Measurements from ENCODE around the gene FOXL1. TPM values are rescaled to one million over a fixed set of nuclear protein-coding genes. Genes with fewer than 3 reads are reported as not detected.

FOXL1 gene
- polyA plus RNA-seq, 1 donor (not counting 4 experiments of a cell fraction or from before 2014, with no cell fraction given): 0.10 TPM

DNA sequence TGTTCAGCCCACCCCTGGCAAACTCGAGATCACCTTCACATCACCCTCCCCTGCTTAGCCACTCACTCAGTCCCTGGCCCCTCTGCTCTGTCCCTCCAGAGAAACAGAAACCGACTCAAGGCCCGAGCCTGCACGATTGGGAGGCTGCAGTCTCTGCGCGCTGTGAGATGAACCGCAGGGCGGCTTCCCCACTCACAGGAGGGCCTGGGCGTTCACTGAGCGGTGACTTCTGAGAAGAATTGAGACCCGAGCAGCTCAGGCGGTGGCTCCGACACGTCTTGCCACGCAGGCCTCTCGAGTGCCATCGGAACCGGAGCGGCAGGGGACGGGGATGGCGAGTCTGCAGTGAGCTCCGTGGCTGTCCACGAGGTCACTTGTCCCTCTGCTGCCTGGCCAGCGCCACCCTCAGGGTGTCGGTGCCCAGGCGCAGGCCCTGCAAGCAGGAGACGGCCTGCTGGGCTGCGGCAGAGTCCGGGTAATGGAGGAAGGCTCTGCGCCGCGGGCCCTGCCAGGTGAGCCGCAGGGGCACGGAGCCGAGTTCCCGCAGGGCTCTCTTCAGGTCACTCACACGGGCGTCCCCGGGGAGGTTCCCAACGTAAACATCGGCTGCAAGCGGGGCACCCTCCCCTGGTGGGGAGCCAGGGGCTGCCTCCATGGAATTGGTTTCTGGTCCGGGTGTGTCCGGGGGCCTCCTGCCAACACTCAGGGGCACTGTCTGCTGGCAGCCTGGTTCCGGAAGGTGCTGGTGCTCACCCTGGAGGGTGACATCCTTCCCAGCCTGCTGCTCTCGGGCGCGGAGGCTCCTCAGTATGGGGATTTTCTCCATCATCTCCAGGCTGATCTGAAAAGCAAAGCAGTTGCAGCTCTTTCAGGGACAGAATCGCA is 46.5 kb upstream of the FOXL1 start:
- dilution Hi-C loops (cut with MboI; ENCODE audit: extremely low pct_ligation_motif_present, low sequenced_read_pairs): no loop called here
- TF ChIP-seq EZH2 (IDR thresholded peaks at IDR 0.05; ENCODE audit: low read length): no peak
- TF ChIP-seq, protein P1, sequence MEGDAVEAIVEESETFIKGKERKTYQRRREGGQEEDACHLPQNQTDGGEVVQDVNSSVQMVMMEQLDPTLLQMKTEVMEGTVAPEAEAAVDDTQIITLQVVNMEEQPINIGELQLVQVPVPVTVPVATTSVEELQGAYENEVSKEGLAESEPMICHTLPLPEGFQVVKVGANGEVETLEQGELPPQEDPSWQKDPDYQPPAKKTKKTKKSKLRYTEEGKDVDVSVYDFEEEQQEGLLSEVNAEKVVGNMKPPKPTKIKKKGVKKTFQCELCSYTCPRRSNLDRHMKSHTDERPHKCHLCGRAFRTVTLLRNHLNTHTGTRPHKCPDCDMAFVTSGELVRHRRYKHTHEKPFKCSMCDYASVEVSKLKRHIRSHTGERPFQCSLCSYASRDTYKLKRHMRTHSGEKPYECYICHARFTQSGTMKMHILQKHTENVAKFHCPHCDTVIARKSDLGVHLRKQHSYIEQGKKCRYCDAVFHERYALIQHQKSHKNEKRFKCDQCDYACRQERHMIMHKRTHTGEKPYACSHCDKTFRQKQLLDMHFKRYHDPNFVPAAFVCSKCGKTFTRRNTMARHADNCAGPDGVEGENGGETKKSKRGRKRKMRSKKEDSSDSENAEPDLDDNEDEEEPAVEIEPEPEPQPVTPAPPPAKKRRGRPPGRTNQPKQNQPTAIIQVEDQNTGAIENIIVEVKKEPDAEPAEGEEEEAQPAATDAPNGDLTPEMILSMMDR (optimal IDR thresholded peaks at IDR 0.05 in 1 of 3, IDR thresholded peaks at IDR 0.05 in 1 of 3, conservative IDR thresholded peaks at IDR 0.05 in 1 of 3; ENCODE audit: extremely low read depth in 1 of 3, insufficient read depth in 2 of 3, low read length in 3 of 3): no peak
- FAIRE-seq (no peak), DNase-seq (ENCODE audit: low read depth, low spot score) (no peak)
- no peak overlapping the region for H3K4me2 ChIP-seq (ENCODE audit: control insufficient read depth, extremely low read depth, insufficient read depth, low read depth, low read length)
- no peaks in the 10 kb centered on the region for H4K20me1 ChIP-seq (ENCODE audit: control insufficient read depth, extremely low read depth, insufficient read depth, low read length)
- H3K27me3 ChIP-seq (ENCODE audit: control insufficient read depth, extremely low read depth, insufficient read depth, low read length): no peaks in the 10 kb centered on the region
- no peak overlapping the region for H2AFZ ChIP-seq (ENCODE audit: control insufficient read depth, low read length)
- no peak overlapping the region for H3K9ac ChIP-seq (ENCODE audit: control insufficient read depth, extremely low read depth, insufficient read depth, low read length)
- H3K27ac ChIP-seq (ENCODE audit: control insufficient read depth, insufficient read depth, low read length): no peak overlapping the region
- H3K36me3 ChIP-seq (ENCODE audit: control insufficient read depth in 2 of 2, extremely low read depth in 1 of 2, insufficient read depth in 2 of 2, low read length in 2 of 2): peaks cover 0 to 14% of the 10 kb centered on the region in 2 experiments
- H3K4me3 ChIP-seq (ENCODE audit: control insufficient read depth in 2 of 3, extremely low read depth in 1 of 3, insufficient read depth in 2 of 3, low read depth in 1 of 3, low read length in 3 of 3): no peak overlapping the region
- H3K79me2 ChIP-seq (ENCODE audit: control insufficient read depth, insufficient read depth, low read length): no peaks in the 10 kb centered on the region
- no peaks in the 10 kb centered on the region for H3K4me1 ChIP-seq (ENCODE audit: control insufficient read depth, extremely low read depth, insufficient read depth, low read length)
- peaks cover 4% of the 10 kb centered on the region for H3K9me3 ChIP-seq (ENCODE audit: control insufficient read depth, low read depth, low read length)
- H3K9me1 ChIP-seq (ENCODE audit: control insufficient read depth, extremely low read depth, insufficient read depth, low read length): no peaks in the 10 kb centered on the region

DNA sequence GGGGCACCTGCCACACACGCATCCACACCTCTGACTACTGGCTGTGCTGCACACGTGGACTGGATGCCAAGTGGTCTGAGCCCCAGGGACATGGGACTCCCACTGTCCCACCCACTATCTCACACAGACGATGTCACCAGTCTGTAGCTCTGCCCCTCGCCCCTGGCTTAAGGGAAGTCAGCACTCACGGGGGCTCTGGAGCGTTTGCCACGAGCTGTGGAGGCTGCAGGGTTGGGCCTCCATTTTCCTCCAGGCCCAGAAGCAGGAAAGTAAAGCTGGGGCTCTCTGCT is 45.9 kb upstream of the FOXL1 start:
- FAIRE-seq (no peak), DNase-seq (ENCODE audit: low read depth, low spot score) (no peak)
- Histone ChIP-seq H3K4me2 (ENCODE audit: control insufficient read depth, extremely low read depth, insufficient read depth, low read depth, low read length) (no peak overlapping the region), H3K9ac (ENCODE audit: control insufficient read depth, extremely low read depth, insufficient read depth, low read length) (no peak overlapping the region), H3K79me2 (ENCODE audit: control insufficient read depth, insufficient read depth, low read length) (no peaks in the 10 kb centered on the region), H2AFZ (ENCODE audit: control insufficient read depth, low read length) (no peak overlapping the region), H3K9me3 (ENCODE audit: control insufficient read depth, low read depth, low read length) (peaks cover 4% of the 10 kb centered on the region), H3K27me3 (ENCODE audit: control insufficient read depth, extremely low read depth, insufficient read depth, low read length) (no peaks in the 10 kb centered on the region), H3K4me1 (ENCODE audit: control insufficient read depth, extremely low read depth, insufficient read depth, low read length) (no peaks in the 10 kb centered on the region), H4K20me1 (ENCODE audit: control insufficient read depth, extremely low read depth, insufficient read depth, low read length) (no peaks in the 10 kb centered on the region), H3K9me1 (ENCODE audit: control insufficient read depth, extremely low read depth, insufficient read depth, low read length) (no peaks in the 10 kb centered on the region), H3K36me3 (ENCODE audit: control insufficient read depth in 2 of 2, extremely low read depth in 1 of 2, insufficient read depth in 2 of 2, low read length in 2 of 2) (peaks cover 0 to 14% of the 10 kb centered on the region in 2 experiments), H3K4me3 (ENCODE audit: control insufficient read depth in 2 of 3, extremely low read depth in 1 of 3, insufficient read depth in 2 of 3, low read depth in 1 of 3, low read length in 3 of 3) (no peak overlapping the region), H3K27ac (ENCODE audit: control insufficient read depth, insufficient read depth, low read length) (no peak overlapping the region)
- dilution Hi-C loops (cut with MboI; ENCODE audit: extremely low pct_ligation_motif_present, low sequenced_read_pairs): no loop called here
- TF ChIP-seq, protein P1 (optimal IDR thresholded peaks at IDR 0.05 in 1 of 3, IDR thresholded peaks at IDR 0.05 in 1 of 3, conservative IDR thresholded peaks at IDR 0.05 in 1 of 3; ENCODE audit: extremely low read depth in 1 of 3, insufficient read depth in 2 of 3, low read length in 3 of 3): no peak
- TF ChIP-seq EZH2 (IDR thresholded peaks at IDR 0.05; ENCODE audit: low read length): no peak

Measured in keratinocyte (primary cell).